Stimulated activated CD8-positive, alpha-beta memory T cell treated with anti-CD3 and anti-CD28 coated beads, Interleukin-15, amount 100 ng/mL, for 48 hours (primary cell): ENCODE measurements around the gene CEP350.

Experiments used
- DNase-seq, 2 donors: peaks; one replicate each; pipeline ENCODE4 v3.0.0-alpha.2; 2020; ENCODE audit warnings: low read depth in 2 of 2

CEP350 gene

GRCh38 chr1:180057883-180058396 is 103.3 kb downstream of the CEP350 start:
- no peak for DNase-seq

- no peak for DNase-seq
These were observed 106.4 kb downstream of the CEP350 start for GRCh38 chr1:180061019-180061418.

DNA sequence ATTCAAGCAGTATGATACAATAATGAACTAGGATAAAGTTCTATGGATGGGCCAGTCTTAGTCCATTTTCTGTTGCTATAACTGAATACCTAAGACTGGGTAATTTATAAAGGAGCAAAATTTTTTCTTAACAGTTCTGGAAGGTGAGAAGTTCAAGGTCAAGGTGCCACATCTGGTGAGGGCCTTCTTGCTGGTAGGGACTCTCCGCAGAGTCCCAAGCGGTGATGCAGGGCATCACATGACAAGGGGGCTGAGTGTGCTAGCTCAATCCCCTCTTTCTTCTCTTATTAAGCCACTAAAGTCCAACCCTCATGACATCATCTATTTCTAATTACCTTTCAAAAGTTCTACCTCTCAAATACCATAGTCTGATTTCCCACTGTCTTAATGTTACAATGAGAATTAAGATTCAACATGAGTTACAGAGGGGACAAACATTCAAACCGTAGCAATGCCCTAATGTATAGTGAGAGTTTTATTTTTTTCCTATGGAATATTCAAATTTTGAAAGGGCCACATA is 107.9 kb downstream of the CEP350 start:
- DNase-seq = no peak

GRCh38 chr1:180065408-180065807 is 110.8 kb downstream of the CEP350 start:
- DNase-seq = no peak

- no peak for DNase-seq
These were observed 111.5 kb downstream of the CEP350 start for GRCh38 chr1:180066150-180066549.

DNA sequence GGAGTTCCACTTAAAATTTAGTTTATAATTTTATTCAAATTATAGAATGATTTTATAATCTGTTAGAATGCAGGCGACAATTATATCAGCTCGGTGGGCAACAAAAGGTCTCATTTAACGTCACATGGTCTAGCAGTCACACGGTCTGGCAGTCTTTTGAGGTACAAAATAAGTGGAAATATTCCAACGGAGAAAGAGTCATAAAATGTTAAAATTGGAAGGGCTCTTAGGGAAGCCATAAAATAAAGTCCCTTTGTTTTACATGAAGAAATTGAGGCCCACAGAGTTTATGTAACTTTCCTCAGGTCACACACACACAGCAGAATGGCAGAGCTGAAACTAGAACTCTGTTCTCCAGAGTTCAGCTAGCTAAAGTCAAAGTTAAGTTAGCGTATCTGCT is 115.7 kb downstream of the CEP350 start:
- no peak for DNase-seq

DNA sequence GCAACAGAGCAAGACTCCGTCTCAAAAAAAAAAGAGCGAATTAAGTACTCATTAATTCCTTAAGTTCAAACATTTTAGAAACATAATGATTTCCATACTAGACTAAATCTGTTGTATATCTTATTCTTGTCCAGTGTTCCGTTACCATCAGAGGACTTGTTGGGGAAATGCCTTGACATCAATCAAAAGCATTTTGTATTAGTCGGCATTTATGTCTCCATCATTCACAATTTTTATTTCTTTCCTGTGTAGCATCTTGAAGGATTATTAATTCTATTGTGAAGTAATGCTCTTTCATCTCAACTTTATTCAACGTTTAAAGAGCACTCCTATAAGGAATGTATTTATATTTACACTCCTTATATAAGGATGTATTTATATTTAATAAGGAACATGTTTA is 117.1 kb downstream of the CEP350 start:
- DNase-seq = no peak

DNA sequence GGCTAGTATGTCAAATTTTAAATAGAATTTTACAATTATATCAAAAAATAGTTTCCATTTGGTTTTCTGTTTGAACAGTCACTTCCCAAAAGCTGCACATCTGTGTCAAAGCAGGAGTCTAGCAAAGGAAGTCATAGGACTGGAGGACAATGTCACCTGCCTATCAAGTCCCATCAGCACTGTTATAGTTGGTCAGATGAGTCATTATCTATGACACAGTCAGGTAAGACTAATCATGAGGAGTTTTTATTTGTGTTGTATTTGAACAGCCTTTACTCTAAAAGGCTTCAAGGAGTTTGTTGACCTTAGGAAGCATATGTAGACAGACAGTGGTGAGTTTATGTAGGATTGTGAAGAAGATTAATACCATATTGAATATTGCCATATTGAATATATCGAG is 125.8 kb downstream of the CEP350 start:
- DNase-seq = no peak

- DNase-seq = no peak
These were observed 126.9 kb downstream of the CEP350 start for GRCh38 chr1:180081474-180081873.

DNA sequence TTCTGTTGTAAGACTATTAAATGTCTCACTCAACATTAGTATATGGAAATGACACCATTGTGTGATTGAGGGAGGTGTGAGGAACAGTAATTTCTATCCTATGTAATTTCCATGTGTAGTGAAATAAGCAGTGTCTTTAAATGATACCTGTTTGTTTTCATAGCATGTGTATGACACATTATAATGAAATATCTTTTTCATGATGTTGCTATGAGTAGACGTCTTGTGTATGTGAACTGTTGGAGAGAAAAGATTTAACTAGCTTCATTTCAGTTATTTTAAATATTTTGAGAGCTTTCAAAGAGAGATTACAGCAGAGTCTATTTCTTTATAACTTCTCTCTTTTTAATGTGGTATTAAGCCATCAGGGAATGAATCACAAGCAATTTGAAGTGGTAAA is 128.6 kb downstream of the CEP350 start:
- no peak for DNase-seq

- DNase-seq = no peak
These were observed 130.3 kb downstream of the CEP350 start for GRCh38 chr1:180084867-180085266.

DNA sequence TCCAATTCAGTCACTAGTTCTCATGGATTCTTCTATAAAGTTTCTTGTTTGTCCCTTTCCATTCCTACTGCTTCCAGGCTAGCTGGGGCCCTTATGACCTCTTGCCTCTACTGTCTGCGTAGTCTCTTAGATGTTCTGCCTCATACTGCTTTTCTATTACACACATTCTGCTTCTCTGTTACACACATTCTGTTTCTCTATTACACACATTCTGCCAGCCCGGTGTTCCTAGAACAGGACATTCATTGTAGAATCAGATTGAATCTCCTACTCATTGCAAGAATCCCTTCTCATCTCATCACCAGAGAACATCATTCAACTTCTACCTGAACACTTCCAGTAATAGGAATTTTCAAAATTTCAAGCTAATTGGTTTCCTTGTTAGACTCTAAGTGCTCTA is 130.7 kb downstream of the CEP350 start:
- no peak for DNase-seq

DNA sequence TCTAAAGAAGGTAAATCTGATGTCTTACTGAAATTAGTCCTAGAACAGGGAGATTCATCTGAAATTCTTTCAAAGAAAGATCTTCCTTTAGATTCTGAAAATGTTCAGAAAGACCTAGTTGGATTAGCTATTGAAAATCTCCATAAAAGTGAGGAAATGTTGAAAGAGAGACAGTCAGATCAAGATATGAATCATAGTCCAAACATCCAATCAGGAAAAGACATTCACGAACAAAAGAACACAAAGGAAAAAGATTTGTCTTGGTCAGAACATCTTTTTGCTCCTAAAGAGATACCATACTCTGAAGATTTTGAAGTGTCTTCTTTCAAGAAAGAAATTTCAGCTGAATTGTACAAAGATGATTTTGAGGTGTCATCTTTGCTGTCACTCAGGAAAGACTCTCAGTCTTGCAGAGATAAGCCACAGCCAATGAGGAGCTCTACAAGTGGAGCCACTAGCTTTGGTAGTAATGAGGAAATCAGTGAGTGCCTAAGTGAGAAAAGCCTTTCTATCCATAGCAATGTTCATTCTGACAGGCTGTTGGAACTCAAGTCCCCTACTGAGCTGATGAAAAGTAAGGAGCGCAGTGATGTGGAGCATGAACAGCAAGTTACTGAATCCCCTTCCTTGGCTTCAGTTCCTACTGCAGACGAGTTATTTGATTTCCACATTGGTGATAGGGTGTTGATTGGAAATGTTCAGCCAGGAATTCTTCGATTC is 138.5 kb downstream of the CEP350 start:
- no peak for DNase-seq

DNA sequence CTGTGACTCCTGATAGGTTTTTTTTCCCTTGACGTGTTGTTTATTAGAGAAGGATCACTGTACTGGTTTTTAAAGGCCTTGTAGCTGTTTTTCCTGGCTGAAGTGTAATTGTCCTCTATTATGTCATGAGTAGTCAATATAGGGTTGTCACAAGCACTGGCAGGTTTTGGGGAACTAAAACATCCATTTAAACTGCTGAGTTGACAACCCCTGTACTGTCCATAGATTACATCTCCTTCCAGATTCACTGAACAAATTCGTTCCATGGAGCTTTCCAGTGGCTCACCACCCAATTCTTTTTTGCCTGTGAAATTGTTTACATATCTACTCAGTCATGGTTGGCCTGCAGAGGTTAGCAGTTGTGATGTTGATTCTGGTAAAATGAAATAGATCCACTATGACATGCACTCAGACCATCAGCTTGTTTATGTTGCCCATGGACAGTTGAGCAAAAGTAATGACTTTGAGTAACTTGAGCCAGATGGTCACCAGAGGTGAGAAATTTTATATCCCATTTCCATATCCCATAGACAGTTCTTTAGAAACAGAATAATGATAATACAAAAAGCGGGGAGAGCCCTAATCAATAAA is 140.2 kb downstream of the CEP350 start:
- DNase-seq = no peak

DNA sequence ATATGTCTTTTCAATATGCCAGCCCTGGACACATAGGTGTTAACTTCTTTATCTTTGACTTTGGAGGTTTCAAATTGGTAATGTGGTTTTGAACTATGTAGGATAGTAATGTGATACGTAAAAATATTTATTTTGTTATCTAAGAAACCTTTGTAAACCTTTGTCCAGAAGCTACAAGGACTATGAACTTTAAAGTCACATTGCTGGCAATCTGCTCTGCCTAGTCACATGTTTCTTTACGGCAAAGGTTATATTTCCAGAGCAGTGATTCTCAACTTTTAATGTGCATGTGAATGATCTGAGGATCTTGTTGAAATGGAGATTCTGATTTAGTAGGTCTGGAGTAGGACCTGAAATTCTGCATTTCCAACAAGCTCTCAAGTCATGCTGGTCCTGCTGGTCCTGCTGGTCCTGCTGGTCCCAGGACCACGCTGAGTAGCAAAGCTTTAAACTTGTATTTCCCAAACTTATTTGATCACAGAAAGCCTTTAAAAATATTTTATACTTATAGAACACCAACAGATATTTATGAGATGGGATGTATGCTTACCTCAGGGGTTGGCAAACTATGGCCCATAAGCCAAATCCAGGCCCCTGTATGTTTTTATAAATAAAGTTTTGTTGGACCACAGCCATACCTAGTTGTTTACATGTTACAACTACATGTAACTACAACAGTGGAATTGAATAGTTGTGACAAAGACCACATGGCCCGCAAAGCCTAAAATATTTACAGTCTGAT is 142.1 kb downstream of the CEP350 start:
- no peak for DNase-seq

GRCh38 chr1:180097326-180097605 is 142.7 kb downstream of the CEP350 start:
- no peak for DNase-seq

DNA sequence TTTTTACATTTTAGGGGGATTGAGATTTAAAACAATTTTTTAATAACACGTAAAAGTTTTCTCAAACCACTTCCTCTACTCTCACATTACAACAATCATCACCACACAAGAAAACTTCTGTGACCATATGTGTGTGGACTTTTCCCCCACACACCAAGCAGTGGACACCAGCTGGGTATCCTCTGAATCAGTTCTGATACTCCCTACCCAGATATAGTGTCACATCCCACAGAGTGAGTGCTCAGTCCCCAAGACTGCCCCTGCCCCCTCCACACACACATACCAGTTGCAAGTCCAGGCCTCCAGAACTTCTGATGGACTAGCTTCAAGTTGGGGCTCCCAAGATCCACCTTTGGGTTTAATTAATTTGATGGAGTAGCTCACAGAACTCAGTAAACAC is 146.8 kb downstream of the CEP350 start:
- no peak for DNase-seq

- no peak for DNase-seq
These were observed 149.2 kb downstream of the CEP350 start for GRCh38 chr1:180103819-180104218.

DNA sequence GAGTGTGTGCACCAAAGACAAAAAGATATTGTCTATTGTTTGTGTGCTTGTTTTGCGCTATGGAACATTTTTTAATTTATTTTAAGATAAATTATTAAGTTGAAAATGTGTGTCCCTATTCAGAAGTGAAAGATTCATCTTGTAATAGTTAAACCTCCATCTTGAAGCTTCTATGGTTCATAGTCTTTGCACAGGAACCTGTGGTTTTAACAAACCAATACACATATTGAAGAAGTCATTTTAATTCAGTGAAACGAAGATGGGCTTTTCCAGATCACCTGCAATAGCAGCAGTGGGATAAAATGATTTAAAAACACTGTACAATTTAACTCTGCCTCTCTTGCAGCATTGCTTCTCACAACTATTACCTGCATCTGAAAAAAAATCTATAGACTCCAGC is 157.5 kb downstream of the CEP350 start:
- DNase-seq = no peak

GRCh38 chr1:180112984-180113647 is 158.5 kb downstream of the CEP350 start:
- no peak for DNase-seq

DNA sequence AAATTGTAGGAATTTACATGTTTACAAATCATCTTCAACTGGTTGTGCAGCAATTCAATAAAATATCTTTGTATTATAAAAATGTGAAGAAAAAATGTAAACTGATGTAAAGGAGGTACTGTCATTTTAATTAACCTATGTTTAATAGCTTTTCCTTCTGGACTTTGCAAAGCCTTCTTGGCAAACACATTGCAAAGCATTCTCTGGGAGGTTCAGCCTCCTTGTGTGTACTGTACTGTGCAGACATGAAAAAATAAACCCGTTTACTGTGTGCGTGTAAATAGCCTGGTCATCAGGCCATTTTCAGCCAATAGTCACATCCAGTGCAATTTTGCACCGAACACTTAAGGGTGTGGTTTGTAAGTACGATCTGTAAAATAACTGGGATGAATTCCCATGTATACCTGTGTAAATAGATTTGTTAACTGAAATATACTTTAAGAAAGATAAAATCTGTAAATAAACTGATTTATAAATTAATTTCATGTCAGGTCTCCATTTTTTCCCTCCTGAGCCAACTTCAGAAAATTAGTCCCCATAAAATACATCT is 159.9 kb downstream of the CEP350 start:
- no peak for DNase-seq
